Mammary epithelial cell (primary cell): ENCODE data around the gene NRDC.

Source experiments
- CTCF ChIP-seq, 2 donors: IDR thresholded peaks in 1 of 2; conservative IDR thresholded peaks in 1 of 2; 2 replicates each; pipeline ENCODE4 v1.5.1; 2011 to 2012; ENCODE audit warnings: inconsistent platforms in 2 of 2, low read length in 2 of 2, mild to moderate bottlenecking in 2 of 2, control low read depth in 1 of 2, low read depth in 1 of 2; ENCODE audit not compliant: insufficient read depth in 1 of 2; ENCODE audit errors: extremely low read depth in 1 of 2
- EZH2 ChIP-seq: IDR thresholded peaks from 2 replicates; pipeline ENCODE4 v1.6.1; 2012; ENCODE audit warnings: low read length, inconsistent platforms, borderline replicate concordance

GRCh38 chr1:51780927-51781326, 97.6 kb downstream of the NRDC start:
- TF ChIP-seq CTCF (conservative IDR thresholded peaks at IDR 0.05 in 1 of 2, IDR thresholded peaks at IDR 0.05 in 1 of 2; ENCODE audit: extremely low read depth in 1 of 2, insufficient read depth in 1 of 2, low read depth in 1 of 2, low read length in 2 of 2) (no peak), EZH2 (no peak)
